Gastroesophageal sphincter (tissue), 4 donors: ENCODE results near the gene TRABD. TPM values are rescaled to one million over a fixed set of nuclear protein-coding genes. Genes with fewer than 3 reads are reported as not detected.

Experiments
- ATAC-seq: fragments of 150-250 bp; one replicate; pipeline ENCODE4 v1.9.1; 2016; ENCODE audit warnings: mild to moderate bottlenecking, moderate library complexity
- H3K27ac ChIP-seq, 4 donors: fragments of 200-600 bp; sonication (generic) in 3 of 4; 1 replicate in 3 of 4; 2 replicates in 1 of 4; pipeline ENCODE4 v1.5.1; 2016 to 2019
- H3K27me3 ChIP-seq: fragments of 200-600 bp; sonication (generic); one replicate; pipeline ENCODE4 v1.5.1; 2019
- H3K36me3 ChIP-seq, 2 donors: fragments of 200-600 bp; sonication (generic); one replicate each; pipeline ENCODE4 v1.5.1; 2019; ENCODE audit warnings: control low read depth in 1 of 2
- H3K4me1 ChIP-seq, 3 donors: fragments of 200-600 bp; sonication (generic); 1 replicate in 2 of 3; 2 replicates in 1 of 3; pipeline ENCODE4 v1.5.1; 2016 to 2019; ENCODE audit warnings: control low read depth in 2 of 3
- H3K4me3 ChIP-seq, 2 donors: fragments of 200-600 bp; sonication (generic); one replicate each; pipeline ENCODE4 v1.5.1; 2019; ENCODE audit warnings: mild to moderate bottlenecking in 1 of 2, moderate library complexity in 1 of 2
- H3K9me3 ChIP-seq, 3 donors: fragments of 200-600 bp; sonication (generic); one replicate each; pipeline ENCODE4 v1.5.1; 2017 to 2019; ENCODE audit warnings: control low read depth in 2 of 3
- CTCF ChIP-seq, 4 experiments: fragments of 200-600 bp in 2 of 4; fragments of 450-650 bp in 2 of 4; sonication (generic) in 1 of 4; IDR thresholded peaks; one replicate each; pipeline ENCODE4 v1.5.1; 2017 to 2019; ENCODE audit warnings: antibody characterized with exemption in 4 of 4, mild to moderate bottlenecking in 2 of 4, moderate library complexity in 2 of 4
- EP300 ChIP-seq: sonication (generic); formaldehyde crosslinking; IDR thresholded peaks from one replicate; pipeline ENCODE4 v1.6.1; 2017; ENCODE audit warnings: antibody characterized with exemption, mild to moderate bottlenecking
- POLR2A ChIP-seq, 2 donors: fragments of 450-650 bp; IDR thresholded peaks; one replicate each; pipeline ENCODE4 v1.6.1; 2017; ENCODE audit warnings: antibody characterized with exemption in 2 of 2, mild to moderate bottlenecking in 2 of 2, moderate library complexity in 1 of 2
- POLR2AphosphoS5 ChIP-seq: sonication (generic); formaldehyde crosslinking; IDR thresholded peaks from one replicate; pipeline ENCODE4 v1.6.1; 2017; ENCODE audit warnings: antibody characterized with exemption
- WGBS, 2 donors: methylation state at CpG; one replicate each; pipeline ENCODE4 v1.1.5; 2018; ENCODE audit warnings: low coverage in 1 of 2; 5-methylcytosine and 5-hydroxymethylcytosine counted together
- total RNA-seq, 4 donors: library from RNA; depleted of rRNA; stranded (reverse); fragments of >200 nt; gene quantifications; one replicate each; pipeline ENCODE4 v1.1.0, GENCODE V29; 2016

The TRABD gene
- total RNA-seq, 4 donors from 2014 or later = 15.7 to 22.0 (median 19.0) TPM

- TF ChIP-seq EP300 = no peak
- no peak for TF ChIP-seq POLR2AphosphoS5
- no peak for TF ChIP-seq POLR2A (IDR thresholded peaks at IDR 0.05)
- Histone ChIP-seq H3K4me3 (no peak overlapping the region), H3K27ac (no peak overlapping the region), H3K9me3 (no peaks in the 10 kb centered on the region), H3K36me3 (peaks cover 0 to 97% of the 10 kb centered on the region in 2 donors), H3K27me3 (no peaks in the 10 kb centered on the region), H3K4me1 (peaks cover 0 to 24% (median 0%) of the 10 kb centered on the region in 3 donors)
- no peak for ATAC-seq
- WGBS, 2 donors = 67% methylated on average over 3 of the region's 15 CpGs; no CpG with 5 or more reads in 1 of the 2 donors
Measured at GRCh38 chr22:50216055-50216683, 30.5 kb downstream of the TRABD start.

- H3K36me3 ChIP-seq = peaks cover 0 to 97% of the 10 kb centered on the region in 2 donors
Measured at GRCh38 chr22:50216684-50217520, 31.2 kb downstream of the TRABD start.

GRCh38 chr22:50217543-50218152 is 31.9 kb downstream of the TRABD start:
- H3K36me3 ChIP-seq = peaks cover 0 to 97% of the 10 kb centered on the region in 2 donors
- ATAC-seq = no peak

More at GRCh38 chr22:50216684-50217520, 31.2 kb downstream of the TRABD start:
- Histone ChIP-seq H3K27me3 (no peaks in the 10 kb centered on the region), H3K9me3 (no peaks in the 10 kb centered on the region), H3K4me1 (peaks cover 0 to 24% (median 0%) of the 10 kb centered on the region in 3 donors), H3K27ac (no peak overlapping the region), H3K4me3 (no peak overlapping the region)
- TF ChIP-seq CTCF (IDR thresholded peaks at IDR 0.05) (no peak), POLR2AphosphoS5 (no peak), POLR2A (IDR thresholded peaks at IDR 0.05) (no peak), EP300 (no peak)
- WGBS, 2 donors = 90% methylated on average over 2 of the region's 57 CpGs; no CpG with 5 or more reads in 1 of the 2 donors
- ATAC-seq = no peak

GRCh38 chr22:50218153-50218995 is 32.7 kb downstream of the TRABD start:
- TF ChIP-seq CTCF (IDR thresholded peaks at IDR 0.05) (no peak), EP300 (no peak), POLR2A (IDR thresholded peaks at IDR 0.05) (no peak), POLR2AphosphoS5 (no peak)
- Histone ChIP-seq H3K4me1 (peaks cover 0 to 24% (median 0%) of the 10 kb centered on the region in 3 donors), H3K9me3 (no peaks in the 10 kb centered on the region), H3K27ac (no peak overlapping the region), H3K27me3 (no peaks in the 10 kb centered on the region), H3K36me3 (peaks cover 0 to 97% of the 10 kb centered on the region in 2 donors), H3K4me3 (no peak overlapping the region)
- no peak for ATAC-seq
- WGBS, 2 donors = 80% methylated on average over 1 of the region's 43 CpGs; no CpG with 5 or more reads in 1 of the 2 donors

More at GRCh38 chr22:50217543-50218152, 31.9 kb downstream of the TRABD start:
- Histone ChIP-seq H3K4me3 (no peak overlapping the region), H3K27me3 (no peaks in the 10 kb centered on the region), H3K4me1 (peaks cover 0 to 24% (median 0%) of the 10 kb centered on the region in 3 donors), H3K27ac (no peak overlapping the region), H3K9me3 (no peaks in the 10 kb centered on the region)
- TF ChIP-seq POLR2A (IDR thresholded peaks at IDR 0.05) (no peak), CTCF (IDR thresholded peaks at IDR 0.05) (no peak), EP300 (no peak), POLR2AphosphoS5 (no peak)
- 90 to 100% methylated on average over 1 to 2 of the region's 21 CpGs for whole genome bisulfite sequencing, 2 donors
